HG03354 (cell line): ENCODE measurements around the gene PCDHGA3.
"Not testable (repeated sequence)": the region's sequence is repeated elsewhere in the genome, so short reads cannot be mapped to it uniquely, and the experiment has no call there.

Experiments used
- ATAC-seq: cut with Tn5 transposase; IDR thresholded peaks from one replicate; pipeline ENCODE4 v1.9.1; 2021; ENCODE audit warnings: mild to moderate bottlenecking; ENCODE audit not compliant: unreplicated experiment, poor library complexity, severe bottlenecking

PCDHGA3 gene

GRCh38 chr5:141374627-141375026 is 31.0 kb downstream of the PCDHGA3 start:
- ATAC-seq: no peak

GRCh38 chr5:141375444-141376155 is 32.0 kb downstream of the PCDHGA3 start:
- ATAC-seq: not testable (repeated sequence)

GRCh38 chr5:141382469-141383294 is 39.1 kb downstream of the PCDHGA3 start, which contains the start of gene PCDHGA7:
PCDHGA7 (plus strand) TSS chr5:141382742; CDS start chr5:141382900, 158 bp downstream.
- no peak for ATAC-seq

GRCh38 chr5:141383345-141383744 is 39.7 kb downstream of the PCDHGA3 start:
- no peak for ATAC-seq

GRCh38 chr5:141384471-141385267 is 41.0 kb downstream of the PCDHGA3 start:
- ATAC-seq: no peak

GRCh38 chr5:141387557-141388311 is 44.1 kb downstream of the PCDHGA3 start, which contains the start of gene PCDHGB4:
PCDHGB4 (plus strand) TSS chr5:141387698; CDS start chr5:141387885, 187 bp downstream.
- ATAC-seq: peak; percentile 98

GRCh38 chr5:141388661-141389060 is 45.0 kb downstream of the PCDHGA3 start:
- ATAC-seq: no peak

- ATAC-seq: no peak
Observed at GRCh38 chr5:141389153-141390042, 45.8 kb downstream of the PCDHGA3 start.

GRCh38 chr5:141392429-141393198 is 49.0 kb downstream of the PCDHGA3 start, which contains the start of gene PCDHGA8:
PCDHGA8 (plus strand) TSS chr5:141392633; CDS start chr5:141392814, 181 bp downstream.
- no peak for ATAC-seq

- ATAC-seq: no peak
Observed at GRCh38 chr5:141393267-141393666, 49.6 kb downstream of the PCDHGA3 start.

GRCh38 chr5:141394401-141395187 is 51.0 kb downstream of the PCDHGA3 start:
- not testable (repeated sequence) for ATAC-seq
